Natural killer cell (primary cell): Measurements from ENCODE around the gene CDC14B. TPM values are rescaled to one million over a fixed set of nuclear protein-coding genes. Genes with fewer than 3 reads are reported as not detected.

Source experiments
- ATAC-seq, 3 donors: fragments of 150-1000 bp in 2 of 3; fragments of 200-7000 bp in 1 of 3; cut with Tn5 transposase; 1 replicate in 1 of 3; 2 replicates in 2 of 3; pipeline ENCODE4 v1.10.0; 2021; ENCODE audit warnings: mild to moderate bottlenecking in 2 of 3, moderate library complexity in 2 of 3
- DNase-seq, 2 donors: peaks; one replicate each; pipeline versions ENCODE4 v3.0.0 to v3.0.0-alpha.2; 2013 to 2021; ENCODE audit warnings: mixed read lengths in 1 of 2
- H3K27ac ChIP-seq: one replicate; pipeline ENCODE4 v1.5.1; 2013; ENCODE audit warnings: mild to moderate bottlenecking, low read length
- H3K27me3 ChIP-seq: one replicate; pipeline ENCODE4 v1.6.1; 2013; ENCODE audit warnings: low read length; ENCODE audit not compliant: control insufficient read depth, insufficient read depth
- H3K36me3 ChIP-seq: one replicate; pipeline ENCODE4 v1.6.1; 2013; ENCODE audit warnings: low read length; ENCODE audit not compliant: control insufficient read depth, insufficient read depth
- H3K4me1 ChIP-seq: one replicate; pipeline ENCODE4 v1.6.1; 2013; ENCODE audit warnings: low read length; ENCODE audit not compliant: control insufficient read depth, insufficient read depth
- H3K4me3 ChIP-seq: one replicate; pipeline ENCODE4 v1.5.1; 2013; ENCODE audit warnings: low read length
- H3K9me3 ChIP-seq: one replicate; pipeline ENCODE4 v1.6.1; 2013; ENCODE audit warnings: low read length; ENCODE audit not compliant: control insufficient read depth, insufficient read depth
- H3K27ac Mint-ChIP-seq, 2 donors: one replicate each; pipeline ENCODE4 v1.8.0; 2022; ENCODE audit warnings: mild to moderate bottlenecking in 2 of 2, mixed read lengths in 2 of 2, moderate library complexity in 1 of 2
- H3K27me3 Mint-ChIP-seq, 2 donors: one replicate each; pipeline ENCODE4 v1.8.0; 2022; ENCODE audit warnings: low read depth in 2 of 2, mixed read lengths in 2 of 2
- H3K36me3 Mint-ChIP-seq: one replicate; pipeline ENCODE4 v1.8.0; 2022; ENCODE audit warnings: mixed read lengths
- H3K4me1 Mint-ChIP-seq, 2 donors: one replicate each; pipeline ENCODE4 v1.8.0; 2022; ENCODE audit warnings: mixed read lengths in 2 of 2
- H3K4me3 Mint-ChIP-seq: one replicate; pipeline ENCODE4 v1.8.0; 2022; ENCODE audit warnings: mild to moderate bottlenecking, moderate library complexity, mixed read lengths
- H3K9me3 Mint-ChIP-seq, 2 donors: one replicate each; pipeline ENCODE4 v1.8.0; 2022; ENCODE audit warnings: mixed read lengths in 2 of 2
- WGBS: methylation state at CpG from one replicate; pipeline ENCODE4 v1.1.7; 2013; ENCODE audit warnings: missing lambda C conversion rate; ENCODE audit not compliant: insufficient coverage; 5-methylcytosine and 5-hydroxymethylcytosine counted together
- intact Hi-C: fragments of 100-400 bp; cut with micrococcal nuclease; formaldehyde crosslinking; loops from one replicate; pipeline ENCODE4 v1.14.2; 2022
- total RNA-seq, 4 donors: library from RNA; stranded (reverse); fragments of 120-200 nt in 1 of 4; gene quantifications; one replicate each; pipeline versions ENCODE4 v1.2.3 to v1.2.4, GENCODE V29; 2013 to 2022
- TF ChIP-seq, protein P1 (sequence below): fragments of 200-600 bp; IDR thresholded peaks from one replicate; pipeline ENCODE4 v1.8.0; 2022; ENCODE audit warnings: antibody characterized with exemption

The CDC14B gene
- total RNA-seq, 3 donors from 2014 or later (not counting 1 experiment from before 2014, with no cell fraction given): 2.3 to 4.7 (median 3.9) TPM

DNA sequence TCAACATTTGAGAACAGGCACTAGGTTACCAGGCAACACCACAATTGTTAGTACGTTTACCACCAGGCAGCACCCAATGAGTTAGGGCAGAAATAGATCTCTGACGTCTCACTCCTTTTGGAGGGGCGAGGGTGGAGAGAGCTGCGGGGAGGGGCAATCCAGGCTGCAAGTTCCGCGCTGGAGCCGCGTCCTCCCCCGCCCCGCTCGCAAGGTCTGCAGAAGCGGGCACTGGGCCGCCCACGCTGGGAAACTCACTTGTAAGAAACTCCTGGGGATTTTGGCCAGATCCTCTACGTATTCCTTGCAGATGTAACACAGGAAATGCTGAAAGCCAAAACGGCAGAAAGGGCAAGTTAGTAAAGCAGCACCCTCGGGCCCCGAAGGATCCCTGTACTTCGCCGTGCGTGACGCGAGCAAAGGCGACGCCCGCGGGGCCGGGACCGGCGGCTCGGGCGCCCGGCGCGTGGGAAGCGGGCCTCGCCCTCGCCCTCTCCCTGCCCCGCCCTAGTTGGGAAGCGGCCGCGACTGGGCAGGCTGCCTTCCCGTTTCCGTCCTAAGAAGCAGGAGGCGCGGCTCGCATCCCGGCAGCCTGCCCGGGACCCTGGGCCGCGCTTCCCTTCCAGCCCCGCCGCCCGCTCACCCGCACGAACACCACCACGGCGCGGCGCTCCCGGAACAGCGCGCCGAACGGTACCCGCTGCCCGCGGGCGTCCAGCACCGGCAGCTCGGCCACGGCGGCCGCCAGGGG, 35.0 kb upstream of the CDC14B start:
- intact Hi-C loops: loop anchor here (5.0 to 10.0 kb wide), 3 partner anchors 200 to 327 kb away; partner anchors contain the start of genes HABP4 and ZNF367
- peak overlapping the region; percentile 92 to 96 for H3K27ac Mint-ChIP-seq

DNA sequence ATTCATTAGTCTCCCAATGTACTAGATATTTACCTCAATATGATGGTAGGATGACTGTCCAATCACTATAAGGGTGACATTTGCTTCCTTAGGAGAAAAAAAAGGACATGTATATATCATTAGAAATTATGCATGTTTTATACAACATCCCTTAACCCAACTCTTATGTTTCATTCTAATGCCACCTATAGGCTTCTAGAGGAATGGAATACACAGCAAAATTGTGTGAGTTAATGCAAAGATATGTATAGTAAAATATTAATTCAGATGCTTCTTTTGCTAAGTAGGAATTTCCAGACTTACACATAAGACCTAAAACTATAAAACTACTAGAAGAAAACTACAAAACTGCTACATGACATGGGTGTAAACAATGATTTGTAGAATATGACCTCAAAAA, 32.0 kb upstream of the CDC14B start:
- H3K27me3 ChIP-seq: no peaks in the 10 kb centered on the region
- intact Hi-C loops: loop anchor here (5.0 to 10.0 kb wide), 3 partner anchors 197 to 324 kb away; partner anchors contain the start of genes HABP4 and ZNF367
- H3K36me3 ChIP-seq: peaks cover 21% of the 10 kb centered on the region
- peak overlapping the region; percentile 92 to 96 for H3K27ac Mint-ChIP-seq
- no peaks in the 10 kb centered on the region for H3K27me3 Mint-ChIP-seq
- ATAC-seq (no peak), DNase-seq (peak in 1 of 2 donors; percentile 38)
- no peaks in the 10 kb centered on the region for H3K9me3 ChIP-seq
- peaks cover 8% of the 10 kb centered on the region for H3K36me3 Mint-ChIP-seq
- H3K4me3 Mint-ChIP-seq: peak overlapping the region; percentile 40
- H3K27ac ChIP-seq: no peak overlapping the region
- H3K4me3 ChIP-seq: no peak overlapping the region
- H3K9me3 Mint-ChIP-seq: no peaks in the 10 kb centered on the region
- TF ChIP-seq, protein P1, sequence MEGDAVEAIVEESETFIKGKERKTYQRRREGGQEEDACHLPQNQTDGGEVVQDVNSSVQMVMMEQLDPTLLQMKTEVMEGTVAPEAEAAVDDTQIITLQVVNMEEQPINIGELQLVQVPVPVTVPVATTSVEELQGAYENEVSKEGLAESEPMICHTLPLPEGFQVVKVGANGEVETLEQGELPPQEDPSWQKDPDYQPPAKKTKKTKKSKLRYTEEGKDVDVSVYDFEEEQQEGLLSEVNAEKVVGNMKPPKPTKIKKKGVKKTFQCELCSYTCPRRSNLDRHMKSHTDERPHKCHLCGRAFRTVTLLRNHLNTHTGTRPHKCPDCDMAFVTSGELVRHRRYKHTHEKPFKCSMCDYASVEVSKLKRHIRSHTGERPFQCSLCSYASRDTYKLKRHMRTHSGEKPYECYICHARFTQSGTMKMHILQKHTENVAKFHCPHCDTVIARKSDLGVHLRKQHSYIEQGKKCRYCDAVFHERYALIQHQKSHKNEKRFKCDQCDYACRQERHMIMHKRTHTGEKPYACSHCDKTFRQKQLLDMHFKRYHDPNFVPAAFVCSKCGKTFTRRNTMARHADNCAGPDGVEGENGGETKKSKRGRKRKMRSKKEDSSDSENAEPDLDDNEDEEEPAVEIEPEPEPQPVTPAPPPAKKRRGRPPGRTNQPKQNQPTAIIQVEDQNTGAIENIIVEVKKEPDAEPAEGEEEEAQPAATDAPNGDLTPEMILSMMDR: peak; percentile 44
- peaks cover 11% of the 10 kb centered on the region for H3K4me1 ChIP-seq
- H3K4me1 Mint-ChIP-seq: peaks cover 17 to 20% of the 10 kb centered on the region in 2 donors

More for the DNA sequence above, 35.0 kb upstream of the CDC14B start:
- Histone ChIP-seq H3K4me1 (peaks cover 11% of the 10 kb centered on the region), H3K4me3 (peak overlapping the region; percentile 35), H3K36me3 (peaks cover 16% of the 10 kb centered on the region), H3K27ac (peak overlapping the region; percentile 68), H3K9me3 (no peaks in the 10 kb centered on the region), H3K27me3 (no peaks in the 10 kb centered on the region)
- Mint-ChIP-seq H3K9me3 (no peaks in the 10 kb centered on the region), H3K36me3 (no peaks in the 10 kb centered on the region), H3K27me3 (peaks cover 5 to 6% of the 10 kb centered on the region in 2 donors), H3K4me3 (peak overlapping the region; percentile 93), H3K4me1 (peaks cover 17 to 20% of the 10 kb centered on the region in 2 donors)
- DNase-seq (peak; percentile 78 to 93), ATAC-seq (peak; percentile 82 to 89 (median 83))
- under 1% methylated on average over 74 of the region's 74 CpGs for WGBS
- TF ChIP-seq, protein P1: no peak

DNA sequence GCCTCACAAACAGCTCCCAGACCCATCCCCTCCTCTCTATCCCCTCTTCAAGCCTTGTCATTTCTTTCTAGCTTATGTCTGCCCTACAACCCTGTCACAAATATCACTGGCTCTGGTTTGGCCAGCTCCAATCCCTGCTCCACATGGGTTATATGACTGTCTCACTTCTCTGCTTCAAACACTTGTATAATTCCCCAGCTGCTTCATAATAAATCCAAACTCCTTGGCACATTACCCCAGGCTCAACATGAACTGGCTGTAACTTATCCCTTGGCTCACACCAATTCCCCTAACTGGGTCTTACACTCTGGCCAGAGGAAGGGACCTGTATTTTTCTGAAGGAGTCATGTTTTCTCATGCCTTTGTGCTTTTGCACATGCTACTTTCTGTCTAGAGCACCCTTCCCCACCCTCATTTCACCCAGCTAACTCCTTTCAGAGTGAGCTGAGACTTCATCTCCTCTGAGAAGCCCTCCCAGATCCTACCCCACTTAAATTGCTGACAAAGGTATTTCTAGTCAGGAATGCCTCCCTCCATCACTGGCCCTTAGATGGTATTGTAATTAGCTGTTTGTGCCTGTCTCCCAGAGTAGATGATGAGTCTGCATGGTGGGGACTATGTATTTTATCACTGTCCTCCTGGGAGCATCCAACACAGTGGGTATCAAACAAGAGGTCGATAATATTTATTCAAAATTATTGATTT, 30.1 kb upstream of the CDC14B start:
- TF ChIP-seq, protein P1: no peak
- no peaks in the 10 kb centered on the region for H3K4me1 ChIP-seq
- H3K4me3 Mint-ChIP-seq: no peak overlapping the region
- DNase-seq: no peak
- H3K27me3 Mint-ChIP-seq: no peaks in the 10 kb centered on the region
- peaks cover 31% of the 10 kb centered on the region for H3K36me3 ChIP-seq
- H3K36me3 Mint-ChIP-seq: peaks cover 8% of the 10 kb centered on the region
- H3K9me3 Mint-ChIP-seq: no peaks in the 10 kb centered on the region
- intact Hi-C loops: loop anchor here (5.0 to 10.0 kb wide), 3 partner anchors 195 to 322 kb away; partner anchors contain the start of genes HABP4 and ZNF367
- no peaks in the 10 kb centered on the region for H3K9me3 ChIP-seq
- peaks cover 8% of the 10 kb centered on the region in 2 donors for H3K4me1 Mint-ChIP-seq
- H3K27me3 ChIP-seq: no peaks in the 10 kb centered on the region
- H3K4me3 ChIP-seq: no peak overlapping the region
- H3K27ac Mint-ChIP-seq: peak overlapping the region in 1 of 2 donors; percentile 32
- H3K27ac ChIP-seq: no peak overlapping the region
- no CpG with 5 or more reads among the region's 1 CpG for WGBS
- ATAC-seq: no peak
